Measurements from ENCODE around the gene VPS72. TPM values are rescaled to one million over a fixed set of nuclear protein-coding genes. Genes with fewer than 3 reads are reported as not detected.

VPS72 gene
- total and polyA plus RNA-seq, 2 of the 13 experiments (the other 11 are each of a cell fraction or from before 2014, with no cell fraction given), result 33.7 to 34.5 TPM

GRCh38 chr1:151165281-151165737, 24.7 kb downstream of the VPS72 start (continued):
- no peak for TF ChIP-seq ZSCAN5A (CRISPR knock-in tag; IDR thresholded peaks at IDR 0.05; ENCODE audit: borderline replicate concordance)
- no peak for TF ChIP-seq ZMAT3 (CRISPR knock-in tag; conservative IDR thresholded peaks at IDR 0.05)
- no peak for TF ChIP-seq IKZF1 (IDR thresholded peaks at IDR 0.05)
- TF ChIP-seq POLR2AphosphoS5 (IDR thresholded peaks at IDR 0.05; ENCODE audit: low read depth, low read length), result no peak
- TF ChIP-seq ZNF34 (CRISPR knock-in tag; IDR thresholded peaks at IDR 0.05; ENCODE audit: borderline replicate concordance), result peak; percentile 28; the same call in 1 of the 2 replicates
- TF ChIP-seq ZNF574 (CRISPR knock-in tag; IDR thresholded peaks at IDR 0.05), result no peak
- TF ChIP-seq ZNF430 (CRISPR knock-in tag; IDR thresholded peaks at IDR 0.05), result 0 out of 2 replicates have a peak, but pooled peaks have one; percentile 1
- peak; percentile 9 for TF ChIP-seq SKI (IDR thresholded peaks at IDR 0.05; ENCODE audit: partially characterized antibody)
- no peak for TF ChIP-seq PRPF4 (IDR thresholded peaks at IDR 0.05; ENCODE audit: low read depth, low read length, poor library complexity, severe bottlenecking)
- TF ChIP-seq, protein P1, sequence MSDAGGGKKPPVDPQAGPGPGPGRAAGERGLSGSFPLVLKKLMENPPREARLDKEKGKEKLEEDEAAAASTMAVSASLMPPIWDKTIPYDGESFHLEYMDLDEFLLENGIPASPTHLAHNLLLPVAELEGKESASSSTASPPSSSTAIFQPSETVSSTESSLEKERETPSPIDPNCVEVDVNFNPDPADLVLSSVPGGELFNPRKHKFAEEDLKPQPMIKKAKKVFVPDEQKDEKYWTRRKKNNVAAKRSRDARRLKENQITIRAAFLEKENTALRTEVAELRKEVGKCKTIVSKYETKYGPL (CRISPR knock-in tag; IDR thresholded peaks at IDR 0.05), result no peak
- no peak for TF ChIP-seq HNF4G (IDR thresholded peaks at IDR 0.05; ENCODE audit: borderline replicate concordance, low read depth, low read length)
- 0 out of 2 replicates have a peak, but pooled peaks have one; percentile 21 for TF ChIP-seq HNF4G (CRISPR knock-in tag; IDR thresholded peaks at IDR 0.05; ENCODE audit: borderline replicate concordance, low read depth)
- TF ChIP-seq ZNF232 (CRISPR knock-in tag; IDR thresholded peaks at IDR 0.05; ENCODE audit: borderline replicate concordance), result no peak
- TF ChIP-seq ERF (CRISPR knock-in tag; IDR thresholded peaks at IDR 0.05), result no peak
- no peak for TF ChIP-seq RCOR2 (CRISPR knock-in tag; IDR thresholded peaks at IDR 0.05)
- TF ChIP-seq ZNF17 (CRISPR knock-in tag; IDR thresholded peaks at IDR 0.05), result no peak
- no peak for TF ChIP-seq SMAD3 (CRISPR knock-in tag; IDR thresholded peaks at IDR 0.05)
- TF ChIP-seq ZFP62 (CRISPR knock-in tag; IDR thresholded peaks at IDR 0.05), result no peak
- TF ChIP-seq POLR2A (IDR thresholded peaks at IDR 0.05; ENCODE audit: insufficient read depth in 1 of 2, low read depth in 2 of 2, low read length in 2 of 2), result peak in 1 of 2 experiments; percentile 46; a peak in 1 of 4 replicates
- TF ChIP-seq ZSCAN9 (CRISPR knock-in tag; IDR thresholded peaks at IDR 0.05; ENCODE audit: borderline replicate concordance), result no peak
- peak; percentile 75 for TF ChIP-seq NR2F6 (IDR thresholded peaks at IDR 0.05)
- TF ChIP-seq NR2F6 (CRISPR knock-in tag; IDR thresholded peaks at IDR 0.05), result no peak; the same call in 1 of the 2 replicates

All from HepG2 (cell line).